ENCODE data around the gene SOCS7. TPM values are rescaled to one million over a fixed set of nuclear protein-coding genes. Genes with fewer than 3 reads are reported as not detected.

Gene SOCS7
- total RNA-seq, 2 experiments from 2014 or later: 13.7 to 16.9 TPM

DNA sequence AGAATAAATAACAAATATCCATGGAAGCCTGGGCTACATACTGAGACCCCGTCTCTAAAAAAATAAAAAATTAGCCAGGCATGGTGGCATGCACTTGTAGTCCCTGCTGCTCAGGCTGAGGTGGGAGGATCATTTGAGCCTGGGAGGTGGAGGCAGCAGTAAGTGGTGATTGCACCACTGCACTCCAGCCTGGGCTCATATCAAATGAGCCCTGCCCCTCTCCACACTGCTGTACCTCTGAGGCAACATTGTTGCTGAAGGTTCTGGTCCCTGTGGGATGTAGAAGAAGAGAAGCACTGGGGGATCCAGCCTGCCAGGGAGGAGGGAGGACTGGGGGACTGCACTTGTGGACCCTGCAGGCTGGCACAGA is 65.2 kb downstream of the SOCS7 start:
- Histone ChIP-seq H3K9me3 (ENCODE audit: control insufficient read depth in 1 of 2, insufficient read depth in 1 of 2, low read length in 2 of 2) (peaks cover 0 to 5% of the 10 kb centered on the region in 2 experiments), H3K27me3 (ENCODE audit: control insufficient read depth in 1 of 2, insufficient read depth in 2 of 2, low read length in 2 of 2) (peaks cover 41 to 42% of the 10 kb centered on the region in 2 experiments), H3K4me3 (ENCODE audit: low read length) (no peak overlapping the region), H3K27ac (ENCODE audit: low read depth in 1 of 2, low read length in 2 of 2) (no peak overlapping the region), H3K4me1 (ENCODE audit: insufficient read depth, low read length) (peaks cover 17% of the 10 kb centered on the region), H3K36me3 (ENCODE audit: insufficient read depth, low read length) (no peaks in the 10 kb centered on the region)
- CTCF ChIA-PET: no interaction called here
- no peak overlapping the region for H3K27ac Mint-ChIP-seq
- no peaks in the 10 kb centered on the region for H3K9me3 Mint-ChIP-seq
- H3K36me3 Mint-ChIP-seq (ENCODE audit: low read depth): no peaks in the 10 kb centered on the region
- DNase-seq (no peak), ATAC-seq (ENCODE audit: poor library complexity) (no peak)
- TF ChIP-seq, protein P1, sequence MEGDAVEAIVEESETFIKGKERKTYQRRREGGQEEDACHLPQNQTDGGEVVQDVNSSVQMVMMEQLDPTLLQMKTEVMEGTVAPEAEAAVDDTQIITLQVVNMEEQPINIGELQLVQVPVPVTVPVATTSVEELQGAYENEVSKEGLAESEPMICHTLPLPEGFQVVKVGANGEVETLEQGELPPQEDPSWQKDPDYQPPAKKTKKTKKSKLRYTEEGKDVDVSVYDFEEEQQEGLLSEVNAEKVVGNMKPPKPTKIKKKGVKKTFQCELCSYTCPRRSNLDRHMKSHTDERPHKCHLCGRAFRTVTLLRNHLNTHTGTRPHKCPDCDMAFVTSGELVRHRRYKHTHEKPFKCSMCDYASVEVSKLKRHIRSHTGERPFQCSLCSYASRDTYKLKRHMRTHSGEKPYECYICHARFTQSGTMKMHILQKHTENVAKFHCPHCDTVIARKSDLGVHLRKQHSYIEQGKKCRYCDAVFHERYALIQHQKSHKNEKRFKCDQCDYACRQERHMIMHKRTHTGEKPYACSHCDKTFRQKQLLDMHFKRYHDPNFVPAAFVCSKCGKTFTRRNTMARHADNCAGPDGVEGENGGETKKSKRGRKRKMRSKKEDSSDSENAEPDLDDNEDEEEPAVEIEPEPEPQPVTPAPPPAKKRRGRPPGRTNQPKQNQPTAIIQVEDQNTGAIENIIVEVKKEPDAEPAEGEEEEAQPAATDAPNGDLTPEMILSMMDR (IDR thresholded peaks at IDR 0.05): no peak
- intact Hi-C loops (cut with DNase I, micrococcal nuclease): loop anchor here in 1 of 2 experiments (10.0 kb wide), 1 partner anchor 152 kb away; no protein-coding TSS in a partner anchor
- no peak overlapping the region for H3K4me3 Mint-ChIP-seq
- H3K27me3 Mint-ChIP-seq: peaks cover 65% of the 10 kb centered on the region
- H3K4me1 Mint-ChIP-seq (ENCODE audit: low read depth): no peaks in the 10 kb centered on the region
- POLR2A ChIA-PET: no interaction called here

DNA sequence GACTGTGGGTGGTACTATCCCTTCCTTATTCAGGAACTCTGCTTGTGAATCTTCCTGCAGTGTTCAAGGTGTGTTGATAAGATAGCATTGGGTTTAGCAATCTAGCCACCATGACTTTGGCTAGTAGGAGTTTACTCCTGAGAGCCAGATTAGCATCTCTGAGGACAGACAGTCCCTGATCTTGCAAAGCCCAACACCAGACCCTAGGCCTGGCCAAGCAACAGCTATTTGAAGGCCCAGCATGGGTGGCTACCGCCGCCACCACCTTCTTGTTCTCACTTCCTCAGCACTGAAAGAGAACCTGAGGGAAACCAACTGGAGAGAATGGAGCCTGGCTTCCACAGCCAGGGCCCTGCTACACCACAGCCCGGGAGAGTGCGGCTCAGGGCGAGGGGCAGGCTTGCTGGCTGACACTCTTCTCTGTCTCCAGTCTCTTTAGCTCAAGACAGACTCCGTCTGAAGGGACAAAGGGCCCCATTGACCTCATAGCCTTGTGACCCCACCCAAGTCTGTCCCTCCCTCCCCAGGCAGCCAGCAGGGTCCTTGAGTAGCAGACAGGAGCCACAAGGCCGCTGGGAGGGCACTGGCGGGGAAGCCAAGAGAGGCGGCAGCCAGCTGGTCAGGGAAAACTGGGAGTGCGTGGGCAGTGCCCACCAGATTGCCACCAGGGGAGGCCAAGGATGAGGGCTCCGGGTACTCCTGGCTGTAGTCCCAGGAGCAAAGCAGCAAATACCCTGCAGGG is 65.7 kb downstream of the SOCS7 start:
- H3K27ac Mint-ChIP-seq: no peak overlapping the region
- Histone ChIP-seq H3K27me3 (ENCODE audit: control insufficient read depth in 1 of 2, insufficient read depth in 2 of 2, low read length in 2 of 2) (peaks cover 44 to 47% of the 10 kb centered on the region in 2 experiments), H3K9me3 (ENCODE audit: control insufficient read depth in 1 of 2, insufficient read depth in 1 of 2, low read length in 2 of 2) (peaks cover 0 to 5% of the 10 kb centered on the region in 2 experiments), H3K4me3 (ENCODE audit: low read length) (no peak overlapping the region), H3K27ac (ENCODE audit: low read depth in 1 of 2, low read length in 2 of 2) (no peak overlapping the region), H3K36me3 (ENCODE audit: insufficient read depth, low read length) (no peaks in the 10 kb centered on the region), H3K4me1 (ENCODE audit: insufficient read depth, low read length) (peaks cover 17% of the 10 kb centered on the region)
- no peak for DNase-seq
- CTCF ChIA-PET: no interaction called here
- TF ChIP-seq, protein P1 (IDR thresholded peaks at IDR 0.05): no peak
- ATAC-seq (ENCODE audit: poor library complexity): no peak
- H3K4me1 Mint-ChIP-seq (ENCODE audit: low read depth): no peaks in the 10 kb centered on the region
- H3K9me3 Mint-ChIP-seq: no peaks in the 10 kb centered on the region
- peaks cover 68% of the 10 kb centered on the region for H3K27me3 Mint-ChIP-seq
- POLR2A ChIA-PET: no interaction called here
- no peaks in the 10 kb centered on the region for H3K36me3 Mint-ChIP-seq (ENCODE audit: low read depth)
- no peak overlapping the region for H3K4me3 Mint-ChIP-seq
- intact Hi-C loops (cut with DNase I, micrococcal nuclease): loop anchor here in 1 of 2 experiments (10.0 kb wide), 1 partner anchor 153 kb away; no protein-coding TSS in a partner anchor

DNA sequence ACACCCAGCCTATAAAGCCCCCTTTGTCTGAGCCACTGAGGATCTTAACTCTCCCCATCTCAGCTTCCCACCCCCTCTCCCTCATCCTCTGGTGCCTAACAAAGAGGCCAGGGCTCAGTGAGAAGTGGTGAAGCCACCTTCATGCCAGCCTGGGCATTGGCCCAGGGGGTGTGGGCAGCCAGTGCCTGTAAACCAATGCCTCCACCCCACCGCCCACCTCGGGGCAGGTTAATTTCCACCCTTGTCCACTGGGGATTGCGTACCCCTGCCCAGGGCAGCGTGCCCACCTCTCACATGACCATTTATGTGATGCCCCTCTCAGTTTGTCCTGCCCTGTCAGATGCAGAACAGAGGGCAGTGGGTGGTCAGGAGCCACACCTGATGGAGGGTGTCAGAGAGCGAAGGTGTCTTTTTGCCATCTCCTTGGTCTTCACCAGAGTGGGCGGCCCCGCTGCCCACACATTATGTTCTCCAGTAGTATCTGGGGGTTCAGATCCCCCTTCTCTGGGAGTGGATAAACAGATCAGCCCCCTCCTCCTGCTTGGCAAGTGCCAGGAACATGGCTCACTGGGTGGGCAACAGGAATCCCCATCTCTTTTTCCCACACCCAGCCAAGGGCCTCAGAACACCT is 66.5 kb downstream of the SOCS7 start:
- H3K27me3 ChIP-seq (ENCODE audit: control insufficient read depth in 1 of 2, insufficient read depth in 2 of 2, low read length in 2 of 2): peaks cover 48 to 55% of the 10 kb centered on the region in 2 experiments
- H3K27ac ChIP-seq (ENCODE audit: low read depth in 1 of 2, low read length in 2 of 2): no peak overlapping the region
- Mint-ChIP-seq H3K9me3 (no peaks in the 10 kb centered on the region), H3K4me1 (ENCODE audit: low read depth) (no peaks in the 10 kb centered on the region), H3K4me3 (no peak overlapping the region), H3K27ac (no peak overlapping the region), H3K36me3 (ENCODE audit: low read depth) (no peaks in the 10 kb centered on the region), H3K27me3 (peaks cover 74% of the 10 kb centered on the region)
- ChIA-PET POLR2A (no interaction called here), CTCF (interaction anchor here (0.5 kb wide), 1 partner anchor 969 kb away, joined by 3 read pairs; no protein-coding TSS in a partner anchor)
- TF ChIP-seq, protein P1 (IDR thresholded peaks at IDR 0.05): no peak
- ATAC-seq (ENCODE audit: poor library complexity): no peak
- no peak overlapping the region for H3K4me3 ChIP-seq (ENCODE audit: low read length)
- intact Hi-C loops (cut with DNase I, micrococcal nuclease): loop anchor here in 1 of 2 experiments (10.0 kb wide), 1 partner anchor 153 kb away; no protein-coding TSS in a partner anchor
- DNase-seq: no peak
- H3K36me3 ChIP-seq (ENCODE audit: insufficient read depth, low read length): no peaks in the 10 kb centered on the region
- H3K4me1 ChIP-seq (ENCODE audit: insufficient read depth, low read length): peaks cover 17% of the 10 kb centered on the region
- peaks cover 0 to 5% of the 10 kb centered on the region in 2 experiments for H3K9me3 ChIP-seq (ENCODE audit: control insufficient read depth in 1 of 2, insufficient read depth in 1 of 2, low read length in 2 of 2)

All from CD4-positive, alpha-beta T cell (primary cell).